ENCODE data around the gene PTPN23. TPM values are rescaled to one million over a fixed set of nuclear protein-coding genes. Genes with fewer than 3 reads are reported as not detected.
A peak's percentile ranks its signal among the peaks of the same experiment; 100 is the strongest.

The PTPN23 gene
- total and polyA plus RNA-seq, 7 donors: 7.8 to 26.9 (median 11.4) TPM

GRCh38 chr3:47421741-47422649, 41.2 kb downstream of the PTPN23 start:
- H3K36me3 ChIP-seq: peaks cover 1 to 71% (median 24%) of the 10 kb centered on the region in 4 donors
- TF ChIP-seq CTCF (IDR thresholded peaks at IDR 0.05) (no peak), POLR2AphosphoS5 (IDR thresholded peaks at IDR 0.05) (no peak), EP300 (IDR thresholded peaks at IDR 0.05) (no peak), POLR2A (IDR thresholded peaks at IDR 0.05) (no peak)
- H3K27me3 ChIP-seq: no peaks in the 10 kb centered on the region

DNA sequence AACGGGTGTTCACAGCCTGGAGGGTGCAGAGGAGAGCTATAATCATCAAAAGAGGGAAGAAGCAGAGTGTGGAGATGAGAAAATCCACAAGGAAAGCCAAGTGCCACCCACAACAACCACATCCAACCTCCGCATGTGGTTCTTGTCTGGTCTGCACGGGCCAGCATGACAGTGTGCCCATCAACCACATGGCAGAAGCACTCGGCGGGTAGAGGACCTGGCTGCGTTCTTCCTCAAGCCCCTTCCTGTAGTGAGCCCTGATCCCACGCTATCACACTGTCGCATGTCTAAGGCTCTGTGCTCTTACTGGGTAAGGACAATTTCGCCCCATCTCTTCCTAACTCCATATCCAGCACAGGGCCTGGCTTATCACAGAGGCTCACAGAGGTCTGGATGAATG, 41.9 kb downstream of the PTPN23 start:
- H3K4me1 ChIP-seq: peaks cover 0 to 18% (median 12%) of the 10 kb centered on the region in 4 donors
- H3K9me3 ChIP-seq: no peaks in the 10 kb centered on the region
- WGBS, 2 donors: 93 to 98% methylated on average over 9 of the region's 9 CpGs
- no peak for TF ChIP-seq POLR2AphosphoS5 (IDR thresholded peaks at IDR 0.05)
- no peak for TF ChIP-seq POLR2A (IDR thresholded peaks at IDR 0.05)
- TF ChIP-seq EP300 (IDR thresholded peaks at IDR 0.05): no peak
- DNase-seq: no peak
- no peak overlapping the region for H3K4me3 ChIP-seq
- peaks cover 8 to 73% (median 20%) of the 10 kb centered on the region in 4 donors for H3K36me3 ChIP-seq
- H3K27ac ChIP-seq: no peak overlapping the region
- no peaks in the 10 kb centered on the region for H3K27me3 ChIP-seq
- intact Hi-C loops (cut with DNase I): no loop called here

More at GRCh38 chr3:47421741-47422649, 41.2 kb downstream of the PTPN23 start:
- 74 to 83% methylated on average over 13 of the region's 13 CpGs for WGBS, 2 donors
- H3K9me3 ChIP-seq: no peaks in the 10 kb centered on the region
- peak; percentile 68 for DNase-seq
- no peak overlapping the region for H3K4me3 ChIP-seq
- H3K4me1 ChIP-seq: peaks cover 0 to 18% (median 12%) of the 10 kb centered on the region in 4 donors
- H3K27ac ChIP-seq: peak overlapping the region; percentile 55 to 76 (median 69)
- intact Hi-C loops (cut with DNase I): loop anchor here (1.0 kb wide), 1 partner anchor 54 kb away; no protein-coding TSS in a partner anchor

- intact Hi-C loops (cut with DNase I): no loop called here
- Histone ChIP-seq H3K9me3 (no peaks in the 10 kb centered on the region), H3K27me3 (no peaks in the 10 kb centered on the region), H3K4me3 (no peak overlapping the region), H3K4me1 (peaks cover 0 to 18% (median 12%) of the 10 kb centered on the region in 4 donors), H3K27ac (no peak overlapping the region), H3K36me3 (peaks cover 9 to 74% (median 21%) of the 10 kb centered on the region in 4 donors)
- DNase-seq: no peak
- TF ChIP-seq EP300 (IDR thresholded peaks at IDR 0.05) (no peak), POLR2A (IDR thresholded peaks at IDR 0.05) (no peak), CTCF (IDR thresholded peaks at IDR 0.05) (no peak), POLR2AphosphoS5 (IDR thresholded peaks at IDR 0.05) (no peak)
- 97 to 98% methylated on average over 8 of the region's 8 CpGs for WGBS, 2 donors
Measured at GRCh38 chr3:47423548-47424145, 42.8 kb downstream of the PTPN23 start.

DNA sequence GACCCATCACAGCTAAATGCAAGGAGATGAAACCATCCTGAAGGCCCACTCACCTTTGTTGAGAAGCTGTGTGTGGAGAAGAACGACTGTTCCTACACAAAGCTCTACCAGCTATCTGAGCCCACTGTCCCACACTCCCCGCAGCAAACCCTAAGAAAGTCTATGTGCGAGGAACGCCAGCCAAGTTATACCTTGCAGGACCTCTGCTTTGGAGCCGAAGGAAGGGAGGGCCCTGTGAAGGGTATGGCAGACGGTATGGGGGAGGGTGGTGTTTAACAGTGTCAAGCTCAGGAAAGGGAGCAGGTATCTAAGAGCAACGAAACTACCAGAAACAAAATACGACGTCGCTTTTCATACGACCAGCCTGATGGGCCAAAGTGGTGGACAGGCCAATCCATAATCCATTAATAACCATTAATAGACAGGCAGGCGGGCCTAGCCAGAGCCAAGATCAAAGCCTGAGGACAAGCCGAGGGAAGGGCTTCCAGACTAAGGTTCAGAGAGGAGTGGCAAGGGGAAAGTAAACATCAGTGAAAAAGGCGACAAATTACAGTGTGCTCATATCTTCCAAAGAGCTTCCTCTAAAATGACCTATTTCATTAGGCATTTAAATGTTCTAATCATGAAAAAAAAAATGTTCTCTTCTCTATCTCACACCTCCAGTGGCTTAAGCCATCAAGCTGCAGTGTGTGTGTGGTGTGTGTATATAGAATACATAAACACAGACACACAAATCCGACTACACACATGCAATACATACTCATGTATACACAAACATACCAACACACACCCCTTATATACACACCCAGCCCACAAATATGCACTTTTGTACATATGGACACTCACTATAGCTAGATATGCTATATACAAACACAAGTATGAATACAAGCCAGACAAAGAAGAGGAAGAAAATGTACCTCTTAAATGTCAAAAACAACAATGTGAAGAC, 43.9 kb downstream of the PTPN23 start:
- no peak overlapping the region for H3K27ac ChIP-seq
- no peaks in the 10 kb centered on the region for H3K27me3 ChIP-seq
- no peaks in the 10 kb centered on the region for H3K9me3 ChIP-seq
- peaks cover 0 to 65% (median 17%) of the 10 kb centered on the region in 4 donors for H3K36me3 ChIP-seq
- H3K4me3 ChIP-seq: no peak overlapping the region
- peaks cover 0 to 18% (median 12%) of the 10 kb centered on the region in 4 donors for H3K4me1 ChIP-seq
- intact Hi-C loops (cut with DNase I): no loop called here
- WGBS, 2 donors: 38 to 79% methylated on average over 15 of the region's 15 CpGs
- TF ChIP-seq CTCF (IDR thresholded peaks at IDR 0.05) (no peak), POLR2A (IDR thresholded peaks at IDR 0.05) (no peak), EP300 (IDR thresholded peaks at IDR 0.05) (no peak), POLR2AphosphoS5 (IDR thresholded peaks at IDR 0.05) (no peak)
- DNase-seq: no peak
